Measurements from ENCODE around the gene MROH2B. TPM values are rescaled to one million over a fixed set of nuclear protein-coding genes. Genes with fewer than 3 reads are reported as not detected.

MROH2B gene
- not detected in 2 replicates for total RNA-seq

GRCh38 chr5:41071242-41071641, at the start of gene MROH2B:
MROH2B (minus strand) TSS chr5:41071342; CDS start chr5:41070852, 490 bp downstream.
- H3K4me3 Mint-ChIP-seq: no peak within 1 kb of the TSS
- CTCF ChIA-PET: no interaction called here
- POLR2A ChIA-PET: no interaction called here
- no peak for TF ChIP-seq CTCF (IDR thresholded peaks at IDR 0.05)
- ATAC-seq (ENCODE audit: low read depth): no peak
- no peaks in the 10 kb centered on the region for H3K4me1 Mint-ChIP-seq
- intact Hi-C loops (cut with micrococcal nuclease): no loop called here
- H3K9me3 Mint-ChIP-seq: peaks cover 8% of the 10 kb centered on the region
- H3K27ac Mint-ChIP-seq: no peak within 1 kb of the TSS
- no peaks in the 10 kb centered on the region for H3K36me3 Mint-ChIP-seq (ENCODE audit: low read depth)
- no peak for DNase-seq
- no peaks in the 10 kb centered on the region for H3K27me3 Mint-ChIP-seq

- Mint-ChIP-seq H3K27ac (no peak overlapping the region), H3K36me3 (ENCODE audit: low read depth) (no peaks in the 10 kb centered on the region), H3K27me3 (no peaks in the 10 kb centered on the region), H3K9me3 (no peaks in the 10 kb centered on the region), H3K4me1 (no peaks in the 10 kb centered on the region), H3K4me3 (no peak overlapping the region)
- POLR2A ChIA-PET: no interaction called here
- TF ChIP-seq CTCF (IDR thresholded peaks at IDR 0.05): no peak
- ATAC-seq (ENCODE audit: low read depth): no peak
- DNase-seq: no peak
- intact Hi-C loops (cut with micrococcal nuclease): no loop called here
- CTCF ChIA-PET: no interaction called here
Measured at GRCh38 chr5:41120600-41120999, 49.5 kb upstream of the MROH2B start.

- intact Hi-C loops (cut with micrococcal nuclease): no loop called here
- POLR2A ChIA-PET: no interaction called here
- no peaks in the 10 kb centered on the region for H3K27me3 Mint-ChIP-seq
Measured at GRCh38 chr5:41118177-41118576, 47.0 kb upstream of the MROH2B start.

GRCh38 chr5:41115281-41115680, 44.1 kb upstream of the MROH2B start:
- ATAC-seq (ENCODE audit: low read depth): no peak
- Mint-ChIP-seq H3K4me1 (no peaks in the 10 kb centered on the region), H3K27ac (no peak overlapping the region), H3K4me3 (no peak overlapping the region), H3K9me3 (no peaks in the 10 kb centered on the region), H3K36me3 (ENCODE audit: low read depth) (no peaks in the 10 kb centered on the region), H3K27me3 (no peaks in the 10 kb centered on the region)
- DNase-seq: no peak
- ChIA-PET CTCF (interaction anchor here (0.6 kb wide), 1 partner anchor 317 kb away, joined by 4 read pairs; the partner anchor contains the start of gene PRKAA1), POLR2A (no interaction called here)
- intact Hi-C loops (cut with micrococcal nuclease): no loop called here
- no peak for TF ChIP-seq CTCF (IDR thresholded peaks at IDR 0.05)

More at GRCh38 chr5:41118177-41118576, 47.0 kb upstream of the MROH2B start:
- Mint-ChIP-seq H3K4me1 (no peaks in the 10 kb centered on the region), H3K36me3 (ENCODE audit: low read depth) (no peaks in the 10 kb centered on the region), H3K9me3 (no peaks in the 10 kb centered on the region), H3K4me3 (no peak overlapping the region), H3K27ac (no peak overlapping the region)
- no peak for ATAC-seq (ENCODE audit: low read depth)
- TF ChIP-seq CTCF (IDR thresholded peaks at IDR 0.05): no peak
- DNase-seq: no peak
- CTCF ChIA-PET: no interaction called here

GRCh38 chr5:41112486-41113455, 41.6 kb upstream of the MROH2B start:
- Mint-ChIP-seq H3K27me3 (no peaks in the 10 kb centered on the region), H3K27ac (no peak overlapping the region), H3K4me1 (no peaks in the 10 kb centered on the region), H3K9me3 (no peaks in the 10 kb centered on the region), H3K36me3 (ENCODE audit: low read depth) (no peaks in the 10 kb centered on the region), H3K4me3 (no peak overlapping the region)
- ChIA-PET CTCF (no interaction called here), POLR2A (no interaction called here)
- ATAC-seq (ENCODE audit: low read depth) (no peak), DNase-seq (no peak)
- intact Hi-C loops (cut with micrococcal nuclease): no loop called here
- no peak for TF ChIP-seq CTCF (IDR thresholded peaks at IDR 0.05)
